Activated B cell treated with CpG ODN at 0.5 μM for 24 hours (primary cell): Measurements from ENCODE around the gene NCBP2L. TPM values are rescaled to one million over a fixed set of nuclear protein-coding genes. Genes with fewer than 3 reads are reported as not detected.

ENCODE experiments used
- ATAC-seq: fragments of 200-7000 bp; cut with Tn5 transposase; one replicate; pipeline ENCODE4 v1.10.0; 2021; ENCODE audit warnings: low read depth, mild to moderate bottlenecking, moderate library complexity
- CTCF ChIA-PET: fragments of 350-600 bp; sonication (Branson Sonifier 250); formaldehyde crosslinking; loops from one replicate; lab custom pipeline; 2021; ENCODE audit warnings: antibody characterized with exemption; lab: Charles Lee
- POLR2A ChIA-PET: fragments of 350-600 bp; sonication (Branson Sonifier 250); formaldehyde crosslinking; loops from one replicate; lab custom pipeline; 2021; ENCODE audit warnings: antibody characterized with exemption; lab: Charles Lee
- DNase-seq: peaks from one replicate; pipeline ENCODE4 v3.0.0; 2022
- H3K27ac Mint-ChIP-seq: one replicate; pipeline ENCODE4 v1.8.0; 2020; ENCODE audit warnings: mixed read lengths
- H3K27me3 Mint-ChIP-seq: one replicate; pipeline ENCODE4 v1.8.0; 2021; ENCODE audit warnings: mixed read lengths
- H3K36me3 Mint-ChIP-seq: one replicate; pipeline ENCODE4 v1.8.0; 2021; ENCODE audit warnings: low read depth, mixed read lengths
- H3K4me1 Mint-ChIP-seq: one replicate; pipeline ENCODE4 v1.8.0; 2021; ENCODE audit warnings: mixed read lengths
- H3K4me3 Mint-ChIP-seq: one replicate; pipeline ENCODE4 v1.8.0; 2020; ENCODE audit warnings: mild to moderate bottlenecking, mixed read lengths
- H3K9me3 Mint-ChIP-seq: one replicate; pipeline ENCODE4 v1.8.0; 2020; ENCODE audit warnings: mixed read lengths
- CTCF ChIP-seq: fragments of 200-600 bp; IDR thresholded peaks from one replicate; pipeline ENCODE4 v1.8.0; 2022; ENCODE audit warnings: antibody characterized with exemption, mild to moderate bottlenecking
- intact Hi-C: fragments of 100-400 bp; cut with micrococcal nuclease; formaldehyde crosslinking; loops from one replicate; pipeline ENCODE4 v1.15.1; 2024
- total RNA-seq: library from RNA; stranded (reverse); gene quantifications from 2 replicates; pipeline ENCODE4 v1.2.3, GENCODE V29; 2022

Gene NCBP2L
- total RNA-seq, 1 donor from 2014 or later: not detected

- CTCF ChIA-PET: no interaction called here
- TF ChIP-seq CTCF: no peak
- no peak overlapping the region for H3K4me3 Mint-ChIP-seq
- POLR2A ChIA-PET: no interaction called here
- DNase-seq: no peak
- no peaks in the 10 kb centered on the region for H3K9me3 Mint-ChIP-seq
- no peak overlapping the region for H3K27ac Mint-ChIP-seq
- no peaks in the 10 kb centered on the region for H3K36me3 Mint-ChIP-seq
- H3K27me3 Mint-ChIP-seq: peaks cover 4% of the 10 kb centered on the region
- intact Hi-C loops: no loop called here
- H3K4me1 Mint-ChIP-seq: no peaks in the 10 kb centered on the region
- ATAC-seq: no peak
These were observed 57.0 kb downstream of the NCBP2L start for GRCh38 chrX:107834275-107835201.

- Mint-ChIP-seq H3K9me3 (no peaks in the 10 kb centered on the region), H3K36me3 (peaks cover 3% of the 10 kb centered on the region), H3K27ac (no peak overlapping the region), H3K4me1 (no peaks in the 10 kb centered on the region), H3K27me3 (peaks cover 4% of the 10 kb centered on the region), H3K4me3 (no peak overlapping the region)
- ChIA-PET POLR2A (no interaction called here), CTCF (no interaction called here)
- DNase-seq (no peak), ATAC-seq (no peak)
- intact Hi-C loops: no loop called here
- no peak for TF ChIP-seq CTCF
These were observed 59.4 kb downstream of the NCBP2L start for GRCh38 chrX:107836958-107837357.

- POLR2A ChIA-PET: no interaction called here
- H3K27ac Mint-ChIP-seq: no peak overlapping the region
- H3K9me3 Mint-ChIP-seq: no peaks in the 10 kb centered on the region
- ATAC-seq: no peak
- no peak overlapping the region for H3K4me3 Mint-ChIP-seq
- no peak for TF ChIP-seq CTCF
- no peaks in the 10 kb centered on the region for H3K4me1 Mint-ChIP-seq
- CTCF ChIA-PET: no interaction called here
- peaks cover 4% of the 10 kb centered on the region for H3K27me3 Mint-ChIP-seq
- DNase-seq: no peak
- peaks cover 3% of the 10 kb centered on the region for H3K36me3 Mint-ChIP-seq
- intact Hi-C loops: no loop called here
These were observed 63.4 kb downstream of the NCBP2L start for GRCh38 chrX:107840971-107841370.

GRCh38 chrX:107842715-107843400 lies 65.3 kb downstream of the NCBP2L start:
- peaks cover 2% of the 10 kb centered on the region for H3K27me3 Mint-ChIP-seq
- no peak overlapping the region for H3K4me3 Mint-ChIP-seq
- no peak for TF ChIP-seq CTCF
- peaks cover 3% of the 10 kb centered on the region for H3K36me3 Mint-ChIP-seq
- no peak for DNase-seq
- intact Hi-C loops: no loop called here
- H3K27ac Mint-ChIP-seq: no peak overlapping the region
- no peak for ATAC-seq
- H3K4me1 Mint-ChIP-seq: no peaks in the 10 kb centered on the region
- ChIA-PET CTCF (no interaction called here), POLR2A (no interaction called here)
- no peaks in the 10 kb centered on the region for H3K9me3 Mint-ChIP-seq

Other genes with a start within 250 kb of the NCBP2L start
- gene PRPS1, start 149.2 kb upstream of the NCBP2L start, total RNA-seq: 49.7 and 53.8 TPM in 2 replicates
- 80.6 and 80.8 TPM in 2 replicates for gene TSC22D3, start 1.9 kb upstream of the NCBP2L start, total RNA-seq
- gene MID2, start 48.1 kb downstream of the NCBP2L start, total RNA-seq: 2.1 and 3.3 TPM in 2 replicates
- not detected in 2 replicates for gene TEX13B, start 204.6 kb downstream of the NCBP2L start, total RNA-seq